ENCODE measurements around the gene RIMS1. TPM values are rescaled to one million over a fixed set of nuclear protein-coding genes. Genes with fewer than 3 reads are reported as not detected.

Gene RIMS1
- total and polyA plus RNA-seq, 2 donors (not counting 3 experiments of a cell fraction or from before 2014, with no cell fraction given): 0.15 TPM; not detected in 1

GRCh38 chr6:72348926-72349325 is 462.6 kb downstream of the RIMS1 start:
- H2AFZ ChIP-seq (ENCODE audit: low read depth, low read length): no peak overlapping the region
- H3K36me3 ChIP-seq (ENCODE audit: control insufficient read depth in 2 of 2, extremely low read depth in 1 of 2, insufficient read depth in 2 of 2, low read length in 2 of 2): no peaks in the 10 kb centered on the region
- no peaks in the 10 kb centered on the region for H4K20me1 ChIP-seq (replicated peaks; ENCODE audit: control insufficient read depth, extremely low read depth, insufficient read depth, low read length)
- ChIA-PET POLR2A (no interaction called here), CTCF (no interaction called here)
- H3K27me3 ChIP-seq (ENCODE audit: control insufficient read depth in 2 of 2, insufficient read depth in 2 of 2, low read length in 2 of 2): no peaks in the 10 kb centered on the region
- H3K4me2 ChIP-seq (ENCODE audit: insufficient read depth, low read length): no peak overlapping the region
- H3K9me1 ChIP-seq (replicated peaks; ENCODE audit: control insufficient read depth, extremely low read depth, insufficient read depth, low read length): no peaks in the 10 kb centered on the region
- TF ChIP-seq MAX (IDR thresholded peaks at IDR 0.05; ENCODE audit: insufficient read depth, insufficient read length) (no peak), MYC (IDR thresholded peaks at IDR 0.05; ENCODE audit: low read depth, low read length) (no peak), GATA2 (IDR thresholded peaks at IDR 0.05; ENCODE audit: insufficient read depth, insufficient read length, low read depth, low read length) (no peak), EZH2 (IDR thresholded peaks at IDR 0.05; ENCODE audit: borderline replicate concordance, low read depth, low read length, severe bottlenecking) (no peak), CTCF (IDR thresholded peaks at IDR 0.05; ENCODE audit: extremely low read depth in 1 of 2, insufficient read depth in 1 of 2, low read depth in 1 of 2, low read length in 2 of 2) (no peak), POLR2A (IDR thresholded peaks at IDR 0.05; ENCODE audit: low read depth, low read length) (no peak), FOS (IDR thresholded peaks at IDR 0.05; ENCODE audit: borderline replicate concordance, insufficient read depth, low read length) (no peak)
- FAIRE-seq (no peak), DNase-seq (ENCODE audit: low read depth, low spot score) (no peak)
- BruUV-seq (replicated peaks): no TSS peak
- H3K4me1 ChIP-seq (ENCODE audit: control insufficient read depth, extremely low read depth, insufficient read depth, low read length): no peaks in the 10 kb centered on the region
- H3K9me3 ChIP-seq (replicated peaks; ENCODE audit: control insufficient read depth, insufficient read depth, low read length): no peaks in the 10 kb centered on the region
- no peak overlapping the region for H3K9ac ChIP-seq (replicated peaks; ENCODE audit: extremely low read depth, insufficient read depth, low read length)
- dilution Hi-C loops (cut with MboI; ENCODE audit: extremely low pct_ligation_motif_present, low sequenced_read_pairs) (no loop called here), intact Hi-C loops (cut with micrococcal nuclease) (no loop called here)
- no peak overlapping the region for H3K4me3 ChIP-seq (replicated peaks in 1 of 3; ENCODE audit: insufficient read depth in 1 of 3, low read depth in 1 of 3, low read length in 3 of 3)
- H3K79me2 ChIP-seq (ENCODE audit: control insufficient read depth, insufficient read depth, low read length): no peaks in the 10 kb centered on the region
- H3K27ac ChIP-seq (ENCODE audit: insufficient read depth, low read depth, low read length): no peak overlapping the region
